Trophoblast cell (in vitro differentiated cells and primary cell): ENCODE data around the gene DSCAM.

Source experiments
- DNase-seq, 2 donors: peaks; one replicate each; pipeline ENCODE4 v3.0.0-alpha.2; 2016
- H2AFZ ChIP-seq: 2 replicates; pipeline ENCODE4 v1.6.1; 2013; ENCODE audit warnings: low read length, moderate library complexity, mild to moderate bottlenecking; ENCODE audit not compliant: insufficient read depth, poor library complexity
- H2AK5ac ChIP-seq: 2 replicates; pipeline ENCODE4 v1.6.1; 2013; ENCODE audit warnings: mild to moderate bottlenecking, low read length
- H2BK120ac ChIP-seq: 2 replicates; pipeline ENCODE4 v1.6.1; 2013; ENCODE audit warnings: low read length, mild to moderate bottlenecking, moderate library complexity; ENCODE audit not compliant: insufficient read depth, poor library complexity
- H2BK12ac ChIP-seq: 2 replicates; pipeline ENCODE4 v1.6.1; 2013; ENCODE audit warnings: mild to moderate bottlenecking, low read length, moderate library complexity
- H2BK5ac ChIP-seq: 2 replicates; pipeline ENCODE4 v1.6.1; 2013; ENCODE audit warnings: low read length, low read depth, moderate library complexity, mild to moderate bottlenecking; ENCODE audit not compliant: poor library complexity
- H3K14ac ChIP-seq: 2 replicates; pipeline ENCODE4 v1.6.1; 2013; ENCODE audit warnings: mild to moderate bottlenecking, low read length
- H3K18ac ChIP-seq: 2 replicates; pipeline ENCODE4 v1.6.1; 2013; ENCODE audit warnings: mild to moderate bottlenecking, low read length
- H3K23ac ChIP-seq: 2 replicates; pipeline ENCODE4 v1.6.1; 2013; ENCODE audit warnings: low read length
- H3K27ac ChIP-seq: 2 replicates; pipeline ENCODE4 v1.5.1; 2013; ENCODE audit warnings: low read depth, mild to moderate bottlenecking, inconsistent platforms, low read length, moderate library complexity
- H3K27me3 ChIP-seq: 2 replicates; pipeline ENCODE4 v1.6.1; 2013; ENCODE audit warnings: inconsistent platforms, mild to moderate bottlenecking, low read length, moderate library complexity; ENCODE audit not compliant: insufficient read depth
- H3K36me3 ChIP-seq, 2 experiments: 1 replicate in 1 of 2; 2 replicates in 1 of 2; pipeline ENCODE4 v1.6.1; 2013; ENCODE audit warnings: low read length in 2 of 2, mild to moderate bottlenecking in 2 of 2, moderate library complexity in 1 of 2; ENCODE audit not compliant: insufficient read depth in 2 of 2, control insufficient read depth in 1 of 2
- H3K4ac ChIP-seq: 2 replicates; pipeline ENCODE4 v1.6.1; 2013; ENCODE audit warnings: low read depth, mild to moderate bottlenecking, low read length, moderate library complexity
- H3K4me1 ChIP-seq, 2 experiments: 1 replicate in 1 of 2; 2 replicates in 1 of 2; pipeline ENCODE4 v1.6.1; 2013; ENCODE audit warnings: low read length in 2 of 2, mild to moderate bottlenecking in 2 of 2, moderate library complexity in 1 of 2; ENCODE audit not compliant: insufficient read depth in 2 of 2, control insufficient read depth in 1 of 2
- H3K4me2 ChIP-seq: 2 replicates; pipeline ENCODE4 v1.6.1; 2013; ENCODE audit warnings: inconsistent platforms, mild to moderate bottlenecking, low read length, moderate library complexity
- H3K4me3 ChIP-seq: 2 replicates; pipeline ENCODE4 v1.5.1; 2013; ENCODE audit warnings: mild to moderate bottlenecking, low read depth, low read length, inconsistent platforms
- H3K79me1 ChIP-seq: one replicate; pipeline ENCODE4 v1.6.1; 2013; ENCODE audit warnings: low read length
- H3K79me2 ChIP-seq: 2 replicates; pipeline ENCODE4 v1.6.1; 2013; ENCODE audit warnings: low read length, mild to moderate bottlenecking; ENCODE audit not compliant: control insufficient read depth, insufficient read depth, poor library complexity
- H3K9ac ChIP-seq: 2 replicates; pipeline ENCODE4 v1.6.1; 2013; ENCODE audit warnings: mild to moderate bottlenecking, low read length
- H3K9me3 ChIP-seq: 2 replicates; pipeline ENCODE4 v1.6.1; 2013; ENCODE audit warnings: low read depth, mild to moderate bottlenecking, control low read depth, inconsistent platforms, low read length; ENCODE audit not compliant: insufficient read depth
- H4K12ac ChIP-seq: 2 replicates; pipeline ENCODE4 v1.6.1; 2013; ENCODE audit warnings: low read depth, mild to moderate bottlenecking, low read length, moderate library complexity
- H4K8ac ChIP-seq: 2 replicates; pipeline ENCODE4 v1.6.1; 2013; ENCODE audit warnings: low read depth, mild to moderate bottlenecking, low read length, moderate library complexity
- H4K91ac ChIP-seq: one replicate; pipeline ENCODE4 v1.6.1; 2013; ENCODE audit warnings: low read depth, mild to moderate bottlenecking, low read length, moderate library complexity
- WGBS: extraction: QIAGEN DNeasy Blood & Tissue Kit; methylation state at CpG from one replicate; pipeline ENCODE4 v1.1.7; 2013; ENCODE audit warnings: missing lambda C conversion rate; ENCODE audit not compliant: insufficient read length, insufficient coverage; ENCODE audit errors: extremely low coverage; 5-methylcytosine and 5-hydroxymethylcytosine counted together

Gene DSCAM

DNA sequence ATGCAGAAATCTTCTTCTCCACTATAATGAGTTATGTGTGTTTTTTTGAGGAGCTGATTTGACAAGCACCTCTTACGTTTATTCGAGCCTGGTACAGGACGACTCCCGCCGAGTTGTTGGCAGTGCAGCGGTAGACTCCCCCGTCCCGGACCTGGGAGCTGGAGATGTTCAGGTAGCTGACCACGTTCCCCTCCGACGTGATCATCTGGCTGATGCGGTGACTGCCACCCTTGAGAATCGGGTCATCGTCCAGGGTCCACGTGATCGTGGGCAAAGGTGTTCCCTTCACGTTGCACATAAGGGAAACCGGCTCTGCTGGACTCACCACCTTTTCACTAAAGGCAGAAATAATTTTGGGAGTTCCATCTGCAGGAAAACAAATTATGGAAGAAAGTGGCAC lies 507.9 kb downstream of the DSCAM start:
- no peak overlapping the region for H2BK5ac ChIP-seq

DNA sequence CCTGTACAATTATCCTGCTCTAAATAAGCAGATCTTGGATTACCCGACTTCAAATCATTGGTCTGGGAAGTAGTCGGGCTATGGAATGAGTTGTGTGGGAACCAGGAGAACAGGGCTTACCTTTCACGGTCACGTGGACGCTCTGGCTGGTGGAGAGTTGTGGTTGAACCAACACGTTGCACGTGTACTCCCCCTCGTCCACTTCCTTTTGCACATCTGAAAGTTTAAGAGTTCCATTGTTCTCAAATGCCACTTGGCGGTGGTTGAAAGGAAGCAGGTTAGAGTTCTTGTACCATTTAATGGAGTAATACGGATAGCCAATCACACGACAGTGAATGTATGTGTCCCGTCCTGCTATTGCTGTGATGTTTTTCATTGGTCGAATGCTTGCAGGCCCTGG lies 509.0 kb downstream of the DSCAM start:
- Histone ChIP-seq H3K23ac (no peak overlapping the region), H3K4me2 (no peak overlapping the region), H3K27me3 (no peaks in the 10 kb centered on the region), H3K27ac (no peak overlapping the region), H3K18ac (no peak overlapping the region), H3K79me2 (no peaks in the 10 kb centered on the region), H2AFZ (no peak overlapping the region), H3K14ac (no peak overlapping the region), H3K36me3 (no peaks in the 10 kb centered on the region), H2BK120ac (no peak overlapping the region), H4K91ac (no peak overlapping the region), H3K4me3 (no peak overlapping the region), H3K9ac (no peak overlapping the region), H4K12ac (no peak overlapping the region), H4K8ac (no peak overlapping the region), H3K4me1 (peaks cover 0 to 3% of the 10 kb centered on the region in 2 experiments), H3K9me3 (peaks cover 2% of the 10 kb centered on the region), H2BK5ac (no peak overlapping the region), H2BK12ac (no peak overlapping the region), H3K79me1 (no peaks in the 10 kb centered on the region), H2AK5ac (no peak overlapping the region), H3K4ac (no peak overlapping the region)
- no CpG with 5 or more reads among the region's 13 CpGs for WGBS
- DNase-seq: no peak

More for the DNA sequence above, 507.9 kb downstream of the DSCAM start:
- H3K18ac ChIP-seq: no peak overlapping the region
- no peak overlapping the region for H4K12ac ChIP-seq
- no peak overlapping the region for H2BK120ac ChIP-seq
- H3K23ac ChIP-seq: no peak overlapping the region
- no peak overlapping the region for H2BK12ac ChIP-seq
- H3K36me3 ChIP-seq: no peaks in the 10 kb centered on the region
- no peaks in the 10 kb centered on the region for H3K79me2 ChIP-seq
- no peak overlapping the region for H3K9ac ChIP-seq
- no peak overlapping the region for H4K8ac ChIP-seq
- H3K4me2 ChIP-seq: no peak overlapping the region
- no peak overlapping the region for H3K27ac ChIP-seq
- no peaks in the 10 kb centered on the region for H3K27me3 ChIP-seq
- no peak for DNase-seq
- H2AFZ ChIP-seq: no peak overlapping the region
- no peak overlapping the region for H3K4me3 ChIP-seq
- WGBS: no CpG with 5 or more reads among the region's 18 CpGs
- no peaks in the 10 kb centered on the region for H3K79me1 ChIP-seq
- no peak overlapping the region for H4K91ac ChIP-seq
- H3K4me1 ChIP-seq: peaks cover 0 to 3% of the 10 kb centered on the region in 2 experiments
- peaks cover 2% of the 10 kb centered on the region for H3K9me3 ChIP-seq
- H2AK5ac ChIP-seq: no peak overlapping the region
- no peak overlapping the region for H3K4ac ChIP-seq
- H3K14ac ChIP-seq: no peak overlapping the region

DNA sequence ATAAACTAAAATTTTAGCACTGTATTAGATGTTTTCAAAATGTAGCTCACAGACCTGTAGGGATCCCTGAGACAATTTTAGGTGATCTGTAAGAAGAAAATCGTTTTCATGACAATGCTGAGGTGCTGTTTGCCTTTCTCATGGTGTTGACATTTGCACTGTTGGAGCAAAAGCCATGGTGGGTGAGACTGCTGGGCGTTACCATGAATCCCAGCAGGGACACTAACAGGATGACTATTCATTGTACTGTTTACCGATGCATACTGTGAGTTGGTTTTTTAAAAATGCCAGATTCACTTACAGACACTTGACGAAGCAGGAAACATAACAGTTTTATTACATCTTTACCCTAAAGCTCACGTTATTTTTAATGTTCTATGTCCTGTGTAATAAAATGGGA lies 511.3 kb downstream of the DSCAM start:
- H3K4me1 ChIP-seq: peaks cover 0 to under 1% of the 10 kb centered on the region in 2 experiments
- H4K8ac ChIP-seq: no peak overlapping the region
- H3K27me3 ChIP-seq: no peaks in the 10 kb centered on the region
- H3K9ac ChIP-seq: no peak overlapping the region
- H3K79me2 ChIP-seq: no peaks in the 10 kb centered on the region
- H4K12ac ChIP-seq: no peak overlapping the region
- H3K9me3 ChIP-seq: peaks cover 2% of the 10 kb centered on the region
- H2AK5ac ChIP-seq: no peak overlapping the region
- H4K91ac ChIP-seq: no peak overlapping the region
- H3K79me1 ChIP-seq: no peaks in the 10 kb centered on the region
- no peak overlapping the region for H3K23ac ChIP-seq
- no peak overlapping the region for H2AFZ ChIP-seq
- no peak for DNase-seq
- H3K36me3 ChIP-seq: no peaks in the 10 kb centered on the region
- no peak overlapping the region for H3K27ac ChIP-seq
- H2BK120ac ChIP-seq: no peak overlapping the region
- H2BK12ac ChIP-seq: no peak overlapping the region
- no peak overlapping the region for H2BK5ac ChIP-seq
- no peak overlapping the region for H3K14ac ChIP-seq
- H3K4me3 ChIP-seq: no peak overlapping the region
- H3K4ac ChIP-seq: no peak overlapping the region
- WGBS: no CpG with 5 or more reads among the region's 5 CpGs
- H3K18ac ChIP-seq: no peak overlapping the region
- H3K4me2 ChIP-seq: no peak overlapping the region

DNA sequence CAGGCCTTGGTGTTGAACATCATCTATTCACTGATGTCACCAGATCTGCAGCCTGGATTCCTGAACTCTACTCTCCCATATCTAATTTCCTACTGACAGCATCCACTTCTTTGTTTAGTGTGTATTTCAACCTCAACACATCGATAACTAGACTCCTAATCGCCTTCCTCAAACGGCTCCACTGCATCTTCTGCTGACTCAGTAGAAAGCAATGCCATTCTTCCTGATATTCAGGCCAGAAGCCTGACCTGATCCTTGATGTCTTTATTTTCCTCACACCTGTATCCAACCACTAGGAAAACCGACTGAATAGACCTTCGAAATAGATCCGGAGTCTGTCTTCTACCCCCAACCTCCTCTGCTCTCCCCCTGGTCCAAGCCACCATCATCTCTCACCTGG lies 512.8 kb downstream of the DSCAM start:
- no peak overlapping the region for H2BK120ac ChIP-seq
- no peak overlapping the region for H4K91ac ChIP-seq
- peak; percentile 3 to 67 for DNase-seq
- H3K27me3 ChIP-seq: no peaks in the 10 kb centered on the region
- H3K23ac ChIP-seq: no peak overlapping the region
- no peak overlapping the region for H3K4ac ChIP-seq
- no peak overlapping the region for H3K9ac ChIP-seq
- no peak overlapping the region for H2AK5ac ChIP-seq
- no peaks in the 10 kb centered on the region for H3K79me1 ChIP-seq
- H3K9me3 ChIP-seq: peaks cover 2% of the 10 kb centered on the region
- H2AFZ ChIP-seq: no peak overlapping the region
- no peak overlapping the region for H3K14ac ChIP-seq
- no peak overlapping the region for H2BK5ac ChIP-seq
- H4K12ac ChIP-seq: no peak overlapping the region
- H3K36me3 ChIP-seq: no peaks in the 10 kb centered on the region
- H4K8ac ChIP-seq: no peak overlapping the region
- H3K4me3 ChIP-seq: no peak overlapping the region
- no peak overlapping the region for H3K27ac ChIP-seq
- H3K4me2 ChIP-seq: no peak overlapping the region
- WGBS: no CpG with 5 or more reads among the region's 6 CpGs
- H3K18ac ChIP-seq: no peak overlapping the region
- no peak overlapping the region for H2BK12ac ChIP-seq
- H3K4me1 ChIP-seq: no peaks in the 10 kb centered on the region
- no peaks in the 10 kb centered on the region for H3K79me2 ChIP-seq
